Liver (tissue), 9 donors: Measurements from ENCODE around the gene CEP63. TPM values are rescaled to one million over a fixed set of nuclear protein-coding genes. Genes with fewer than 3 reads are reported as not detected.

Experiments used
- DNase-seq: peaks from one replicate; pipeline ENCODE4 v3.0.0-alpha.2; 2017; ENCODE audit warnings: low spot score
- H3K27ac ChIP-seq, 2 donors: one replicate each; pipeline ENCODE4 v1.7.0; 2013; ENCODE audit warnings: inconsistent platforms in 2 of 2, low read length in 2 of 2, control low read depth in 1 of 2, low read depth in 1 of 2, mild to moderate bottlenecking in 1 of 2
- H3K27me3 ChIP-seq, 4 donors: one replicate each; pipeline versions ENCODE4 v1.6.1 to v1.7.0; 2013; ENCODE audit warnings: low read length in 3 of 4, inconsistent platforms in 1 of 4, mild to moderate bottlenecking in 1 of 4, moderate library complexity in 1 of 4; ENCODE audit not compliant: control insufficient read depth in 4 of 4, insufficient read depth in 4 of 4
- H3K36me3 ChIP-seq, 4 donors: one replicate each; pipeline versions ENCODE4 v1.6.1 to v1.7.0; 2013; ENCODE audit warnings: low read length in 3 of 4, mild to moderate bottlenecking in 3 of 4, low read depth in 1 of 4, moderate library complexity in 1 of 4; ENCODE audit not compliant: control insufficient read depth in 4 of 4, insufficient read depth in 3 of 4
- H3K4me1 ChIP-seq, 4 donors: one replicate each; pipeline versions ENCODE4 v1.6.1 to v1.7.0; 2013; ENCODE audit warnings: low read length in 3 of 4, mild to moderate bottlenecking in 3 of 4, moderate library complexity in 1 of 4; ENCODE audit not compliant: control insufficient read depth in 4 of 4, insufficient read depth in 4 of 4
- H3K4me3 ChIP-seq, 3 donors: one replicate each; pipeline versions ENCODE4 v1.6.1 to v1.7.0; 2013; ENCODE audit warnings: low read length in 3 of 3, control low read depth in 1 of 3, low read depth in 1 of 3, mild to moderate bottlenecking in 1 of 3
- H3K9ac ChIP-seq, 2 donors: one replicate each; pipeline ENCODE4 v1.7.0; 2013; ENCODE audit warnings: low read length in 2 of 2, mild to moderate bottlenecking in 2 of 2, moderate library complexity in 2 of 2, control low read depth in 1 of 2, low read depth in 1 of 2
- H3K9me3 ChIP-seq, 4 donors: one replicate each; pipeline versions ENCODE4 v1.6.1 to v1.7.0; 2013; ENCODE audit warnings: low read length in 3 of 4; ENCODE audit not compliant: control insufficient read depth in 4 of 4
- CTCF ChIP-seq: fragments of 150-350 bp; IDR thresholded peaks from 2 replicates; pipeline ENCODE4 v1.5.1; 2017; ENCODE audit warnings: improper control_type of control experiment, low read depth, low read length; ENCODE audit not compliant: missing input control
- EGR1 ChIP-seq, 2 donors: IDR thresholded peaks; 2 replicates each; pipeline ENCODE4 v1.6.1; 2016 to 2018; ENCODE audit warnings: antibody characterized with exemption in 2 of 2, low read depth in 2 of 2
- FOXA1 ChIP-seq: IDR thresholded peaks from 2 replicates; pipeline ENCODE4 v1.6.1; 2016; ENCODE audit warnings: antibody characterized with exemption
- FOXA2 ChIP-seq: IDR thresholded peaks from 2 replicates; pipeline ENCODE4 v1.6.1; 2016; ENCODE audit warnings: antibody characterized with exemption
- GABPA ChIP-seq, 2 donors: IDR thresholded peaks in 1 of 2; conservative IDR thresholded peaks in 1 of 2; 2 replicates each; pipeline ENCODE4 v1.6.1; 2016; ENCODE audit warnings: antibody characterized with exemption in 2 of 2, mild to moderate bottlenecking in 1 of 2, moderate library complexity in 1 of 2
- HNF4A ChIP-seq, 2 donors: conservative IDR thresholded peaks; 2 replicates each; pipeline ENCODE4 v1.6.1; 2016; ENCODE audit warnings: antibody characterized with exemption in 2 of 2, mild to moderate bottlenecking in 2 of 2
- HNF4G ChIP-seq: IDR thresholded peaks from 2 replicates; pipeline ENCODE4 v1.6.1; 2016; ENCODE audit warnings: antibody characterized with exemption
- JUND ChIP-seq, 2 donors: IDR thresholded peaks; 2 replicates each; pipeline ENCODE4 v1.6.1; 2016; ENCODE audit warnings: antibody characterized with exemption in 2 of 2
- MAX ChIP-seq: IDR thresholded peaks from 2 replicates; pipeline ENCODE4 v1.6.1; 2016; ENCODE audit warnings: antibody characterized with exemption
- NR2F2 ChIP-seq: IDR thresholded peaks from 2 replicates; pipeline ENCODE4 v1.6.1; 2016; ENCODE audit warnings: antibody characterized with exemption
- RAD21 ChIP-seq, 2 donors: IDR thresholded peaks; 2 replicates each; pipeline ENCODE4 v1.6.1; 2016; ENCODE audit warnings: antibody characterized with exemption in 2 of 2, mild to moderate bottlenecking in 2 of 2
- REST ChIP-seq: IDR thresholded peaks from 2 replicates; pipeline ENCODE4 v1.6.1; 2016; ENCODE audit warnings: antibody characterized with exemption, mild to moderate bottlenecking
- RXRA ChIP-seq, 2 donors: IDR thresholded peaks; 2 replicates each; pipeline ENCODE4 v1.6.1; 2017 to 2018; ENCODE audit warnings: antibody characterized with exemption in 2 of 2, mild to moderate bottlenecking in 1 of 2
- SP1 ChIP-seq: IDR thresholded peaks from 2 replicates; pipeline ENCODE4 v1.6.1; 2018; ENCODE audit warnings: antibody characterized with exemption, mild to moderate bottlenecking
- TAF1 ChIP-seq: conservative IDR thresholded peaks from 2 replicates; pipeline ENCODE4 v1.6.1; 2016; ENCODE audit warnings: antibody characterized with exemption, mild to moderate bottlenecking
- YY1 ChIP-seq: IDR thresholded peaks from 2 replicates; pipeline ENCODE4 v1.6.1; 2016; ENCODE audit warnings: antibody characterized with exemption, mild to moderate bottlenecking
- WGBS: extraction: QIAGEN DNeasy Blood & Tissue Kit; methylation state at CpG from one replicate; pipeline ENCODE4 v1.1.7; 2013; 5-methylcytosine and 5-hydroxymethylcytosine counted together
- polyA plus RNA-seq, 2 donors: library from polyadenylated mRNA; stranded (reverse) in 1 of 2; unstranded in 1 of 2; fragments of 200-250 nt in 1 of 2; fragments of >200 nt in 1 of 2; fragmentation: Nextera tagmentation in 1 of 2; extraction: Ambion mirVana in 1 of 2; gene quantifications; one replicate each; pipeline versions ENCODE4 v1.2.1 to v1.2.3, GENCODE V29; 2013 to 2015
- total RNA-seq, 2 donors: library from RNA; depleted of rRNA; stranded (reverse); fragments of >200 nt; gene quantifications; one replicate each; pipeline ENCODE4 v1.2.3, GENCODE V29; 2014
- TF ChIP-seq, protein P1 (sequence below): IDR thresholded peaks from 2 replicates; pipeline ENCODE4 v1.6.1; 2016; ENCODE audit warnings: antibody characterized with exemption
- TF ChIP-seq, protein P2 (sequence below): IDR thresholded peaks from 2 replicates; pipeline ENCODE4 v1.6.1; 2016; ENCODE audit warnings: antibody characterized with exemption
- donor health status: healthy.
- donor health status: healthy.
- donor health status: healthy.
- donor health status: healthy.
- donor health status: healthy.

CEP63 gene
- total and polyA plus RNA-seq, 4 donors: 8.1 to 16.1 (median 12.7) TPM

GRCh38 chr3:134545818-134546217 lies 60.0 kb downstream of the CEP63 start:
- Histone ChIP-seq H3K4me3 (no peak overlapping the region), H3K27ac (no peak overlapping the region), H3K9ac (no peak overlapping the region), H3K27me3 (no peaks in the 10 kb centered on the region), H3K4me1 (no peaks in the 10 kb centered on the region), H3K9me3 (no peaks in the 10 kb centered on the region), H3K36me3 (peaks cover 2 to 44% (median 19%) of the 10 kb centered on the region in 4 donors)
- no peak for DNase-seq
- WGBS: 88% methylated on average over 2 of the region's 2 CpGs
- TF ChIP-seq FOXA2 (no peak), EGR1 (IDR thresholded peaks at IDR 0.05; ENCODE audit: low read depth in 2 of 2) (no peak), HNF4G (no peak), CTCF (no peak), TAF1 (no peak), MAX (no peak), SP1 (no peak), GABPA (IDR thresholded peaks at IDR 0.05 in 1 of 2, conservative IDR thresholded peaks at IDR 0.05 in 1 of 2) (no peak), HNF4A (conservative IDR thresholded peaks at IDR 0.05) (no peak)
- TF ChIP-seq, protein P1, sequence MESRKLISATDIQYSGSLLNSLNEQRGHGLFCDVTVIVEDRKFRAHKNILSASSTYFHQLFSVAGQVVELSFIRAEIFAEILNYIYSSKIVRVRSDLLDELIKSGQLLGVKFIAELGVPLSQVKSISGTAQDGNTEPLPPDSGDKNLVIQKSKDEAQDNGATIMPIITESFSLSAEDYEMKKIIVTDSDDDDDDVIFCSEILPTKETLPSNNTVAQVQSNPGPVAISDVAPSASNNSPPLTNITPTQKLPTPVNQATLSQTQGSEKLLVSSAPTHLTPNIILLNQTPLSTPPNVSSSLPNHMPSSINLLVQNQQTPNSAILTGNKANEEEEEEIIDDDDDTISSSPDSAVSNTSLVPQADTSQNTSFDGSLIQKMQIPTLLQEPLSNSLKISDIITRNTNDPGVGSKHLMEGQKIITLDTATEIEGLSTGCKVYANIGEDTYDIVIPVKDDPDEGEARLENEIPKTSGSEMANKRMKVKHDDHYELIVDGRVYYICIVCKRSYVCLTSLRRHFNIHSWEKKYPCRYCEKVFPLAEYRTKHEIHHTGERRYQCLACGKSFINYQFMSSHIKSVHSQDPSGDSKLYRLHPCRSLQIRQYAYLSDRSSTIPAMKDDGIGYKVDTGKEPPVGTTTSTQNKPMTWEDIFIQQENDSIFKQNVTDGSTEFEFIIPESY: no peak
- TF ChIP-seq, protein P2, sequence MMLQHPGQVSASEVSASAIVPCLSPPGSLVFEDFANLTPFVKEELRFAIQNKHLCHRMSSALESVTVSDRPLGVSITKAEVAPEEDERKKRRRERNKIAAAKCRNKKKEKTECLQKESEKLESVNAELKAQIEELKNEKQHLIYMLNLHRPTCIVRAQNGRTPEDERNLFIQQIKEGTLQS: no peak

DNA sequence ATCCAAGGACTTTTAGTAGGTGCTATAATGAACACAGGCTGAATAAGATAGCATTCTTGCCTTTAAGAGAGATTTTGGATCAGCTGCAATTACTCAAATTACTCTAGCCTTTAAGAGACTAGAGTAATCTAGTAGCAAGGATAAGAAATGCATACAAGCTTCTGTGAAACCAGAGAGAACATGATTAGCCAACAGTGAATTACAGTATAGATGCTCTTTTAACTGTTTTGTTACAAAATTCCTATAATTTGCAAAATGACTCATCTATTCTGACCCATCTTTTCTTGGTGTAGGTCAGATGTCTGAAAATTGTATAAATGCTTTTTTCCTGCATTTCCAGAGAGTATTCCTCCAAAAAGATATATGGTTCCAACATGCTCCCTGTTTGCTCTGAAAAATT lies 66.9 kb downstream of the CEP63 start:
- no peaks in the 10 kb centered on the region for H3K4me1 ChIP-seq
- TF ChIP-seq, protein P2: no peak
- TF ChIP-seq HNF4A (conservative IDR thresholded peaks at IDR 0.05) (no peak), NR2F2 (no peak), JUND (IDR thresholded peaks at IDR 0.05) (no peak), GABPA (IDR thresholded peaks at IDR 0.05 in 1 of 2, conservative IDR thresholded peaks at IDR 0.05 in 1 of 2) (no peak), SP1 (no peak), RAD21 (IDR thresholded peaks at IDR 0.05) (no peak), YY1 (no peak), TAF1 (no peak), FOXA1 (no peak), FOXA2 (no peak), REST (no peak), MAX (no peak), HNF4G (no peak), RXRA (IDR thresholded peaks at IDR 0.05) (no peak), EGR1 (IDR thresholded peaks at IDR 0.05; ENCODE audit: low read depth in 2 of 2) (no peak), CTCF (no peak)
- TF ChIP-seq, protein P1: no peak
- no peak for DNase-seq
- peaks cover 0 to 43% (median 31%) of the 10 kb centered on the region in 4 donors for H3K36me3 ChIP-seq
- no peak overlapping the region for H3K9ac ChIP-seq
- H3K4me3 ChIP-seq: no peak overlapping the region
- no peaks in the 10 kb centered on the region for H3K9me3 ChIP-seq
- H3K27me3 ChIP-seq: no peaks in the 10 kb centered on the region
- H3K27ac ChIP-seq: no peak overlapping the region
